ENCODE measurements around the gene CCDC192.

CCDC192 gene

GRCh38 chr5:127936439-127936972 is 233.3 kb downstream of the CCDC192 start:
- peak; percentile 86 for ATAC-seq
- peak in 1 of 2 donors; percentile 35 for DNase-seq
- H3K27me3 Mint-ChIP-seq, result no peaks in the 10 kb centered on the region
- no peaks in the 10 kb centered on the region for H3K9me3 Mint-ChIP-seq
- H3K27ac Mint-ChIP-seq, result peak overlapping the region; percentile 82 to 89
- no peak overlapping the region for H3K4me3 Mint-ChIP-seq
- H3K4me1 Mint-ChIP-seq, result peaks cover 9% of the 10 kb centered on the region

- DNase-seq (no peak), ATAC-seq (no peak)
- no peaks in the 10 kb centered on the region for H3K9me3 Mint-ChIP-seq
- H3K4me1 Mint-ChIP-seq, result peaks cover 20% of the 10 kb centered on the region
- no peak overlapping the region for H3K4me3 Mint-ChIP-seq
- no peak overlapping the region for H3K27ac Mint-ChIP-seq
- H3K27me3 Mint-ChIP-seq, result no peaks in the 10 kb centered on the region
Measured at GRCh38 chr5:127938746-127939145, 235.6 kb downstream of the CCDC192 start.

- H3K4me3 Mint-ChIP-seq, result no peak overlapping the region
- H3K27me3 Mint-ChIP-seq, result no peaks in the 10 kb centered on the region
- H3K4me1 Mint-ChIP-seq, result peaks cover 20% of the 10 kb centered on the region
- no peak for ATAC-seq
- DNase-seq, result no peak
- H3K9me3 Mint-ChIP-seq, result no peaks in the 10 kb centered on the region
- H3K27ac Mint-ChIP-seq, result peak overlapping the region in 1 of 2 donors; percentile 57
Measured at GRCh38 chr5:127940854-127941253, 237.7 kb downstream of the CCDC192 start.

- DNase-seq, result no peak
- peaks cover 16% of the 10 kb centered on the region for H3K4me1 Mint-ChIP-seq
- no peak for ATAC-seq
- no peak overlapping the region for H3K4me3 Mint-ChIP-seq
- no peak overlapping the region for H3K27ac Mint-ChIP-seq
- no peaks in the 10 kb centered on the region for H3K27me3 Mint-ChIP-seq
- no peaks in the 10 kb centered on the region for H3K9me3 Mint-ChIP-seq
Measured at GRCh38 chr5:127941646-127942045, 238.5 kb downstream of the CCDC192 start.

- Mint-ChIP-seq H3K27me3 (no peaks in the 10 kb centered on the region), H3K4me3 (no peak overlapping the region), H3K4me1 (peaks cover 14% of the 10 kb centered on the region), H3K9me3 (no peaks in the 10 kb centered on the region), H3K27ac (peak overlapping the region in 1 of 2 donors; percentile 62)
- DNase-seq (no peak), ATAC-seq (no peak)
Measured at GRCh38 chr5:127942246-127943060, 239.3 kb downstream of the CCDC192 start.

GRCh38 chr5:127943061-127943371 is 239.8 kb downstream of the CCDC192 start:
- Mint-ChIP-seq H3K9me3 (no peaks in the 10 kb centered on the region), H3K27me3 (no peaks in the 10 kb centered on the region), H3K4me1 (peaks cover 14% of the 10 kb centered on the region), H3K27ac (no peak overlapping the region), H3K4me3 (no peak overlapping the region)
- DNase-seq (no peak), ATAC-seq (no peak)

- Mint-ChIP-seq H3K4me1 (peaks cover 14% of the 10 kb centered on the region), H3K9me3 (no peaks in the 10 kb centered on the region), H3K4me3 (no peak overlapping the region), H3K27ac (no peak overlapping the region), H3K27me3 (no peaks in the 10 kb centered on the region)
- ATAC-seq (no peak), DNase-seq (no peak)
Measured at GRCh38 chr5:127944125-127944524, 240.9 kb downstream of the CCDC192 start.

- ATAC-seq (no peak), DNase-seq (no peak)
- no peaks in the 10 kb centered on the region for H3K4me1 Mint-ChIP-seq
- H3K4me3 Mint-ChIP-seq, result no peak overlapping the region
- H3K27ac Mint-ChIP-seq, result no peak overlapping the region
- H3K27me3 Mint-ChIP-seq, result no peaks in the 10 kb centered on the region
- H3K9me3 Mint-ChIP-seq, result no peaks in the 10 kb centered on the region
Measured at GRCh38 chr5:127947941-127948340, 244.8 kb downstream of the CCDC192 start.

- Mint-ChIP-seq H3K27ac (peak overlapping the region in 1 of 2 donors; percentile 44), H3K4me1 (no peaks in the 10 kb centered on the region), H3K9me3 (no peaks in the 10 kb centered on the region), H3K27me3 (no peaks in the 10 kb centered on the region), H3K4me3 (no peak overlapping the region)
- ATAC-seq, result no peak
- no peak for DNase-seq
Measured at GRCh38 chr5:127950707-127951391, 247.7 kb downstream of the CCDC192 start.

- no peak for ATAC-seq
- H3K27me3 Mint-ChIP-seq, result no peaks in the 10 kb centered on the region
Measured at GRCh38 chr5:127951791-127952190, 248.6 kb downstream of the CCDC192 start.

GRCh38 chr5:127957183-127957582 is 254.0 kb downstream of the CCDC192 start:
- Mint-ChIP-seq H3K27ac (no peak overlapping the region), H3K9me3 (no peaks in the 10 kb centered on the region), H3K27me3 (no peaks in the 10 kb centered on the region), H3K4me3 (no peak overlapping the region), H3K4me1 (peaks cover 18% of the 10 kb centered on the region)
- no peak for DNase-seq
- ATAC-seq, result no peak

More at GRCh38 chr5:127951791-127952190, 248.6 kb downstream of the CCDC192 start:
- Mint-ChIP-seq H3K4me3 (no peak overlapping the region), H3K9me3 (no peaks in the 10 kb centered on the region), H3K27ac (no peak overlapping the region), H3K4me1 (no peaks in the 10 kb centered on the region)
- DNase-seq, result no peak

- Mint-ChIP-seq H3K9me3 (no peaks in the 10 kb centered on the region), H3K27ac (no peak overlapping the region), H3K27me3 (no peaks in the 10 kb centered on the region), H3K4me1 (peaks cover 18% of the 10 kb centered on the region), H3K4me3 (no peak overlapping the region)
- no peak for DNase-seq
- ATAC-seq, result no peak
Measured at GRCh38 chr5:127957701-127958239, 254.6 kb downstream of the CCDC192 start.

GRCh38 chr5:127958421-127959011 is 255.3 kb downstream of the CCDC192 start:
- DNase-seq (no peak), ATAC-seq (no peak)
- no peaks in the 10 kb centered on the region for H3K9me3 Mint-ChIP-seq
- no peak overlapping the region for H3K27ac Mint-ChIP-seq
- H3K4me1 Mint-ChIP-seq, result peaks cover 18% of the 10 kb centered on the region
- no peaks in the 10 kb centered on the region for H3K27me3 Mint-ChIP-seq
- H3K4me3 Mint-ChIP-seq, result no peak overlapping the region

GRCh38 chr5:127959152-127959764 is 256.1 kb downstream of the CCDC192 start:
- no peak for ATAC-seq

GRCh38 chr5:127960270-127960691 is 257.1 kb downstream of the CCDC192 start:
- Mint-ChIP-seq H3K4me3 (no peak overlapping the region), H3K27me3 (no peaks in the 10 kb centered on the region), H3K9me3 (no peaks in the 10 kb centered on the region), H3K4me1 (peaks cover 18% of the 10 kb centered on the region), H3K27ac (no peak overlapping the region)
- no peak for ATAC-seq
- no peak for DNase-seq

More at GRCh38 chr5:127959152-127959764, 256.1 kb downstream of the CCDC192 start:
- H3K27me3 Mint-ChIP-seq, result no peaks in the 10 kb centered on the region
- H3K4me3 Mint-ChIP-seq, result no peak overlapping the region
- peaks cover 18% of the 10 kb centered on the region for H3K4me1 Mint-ChIP-seq
- peak overlapping the region in 1 of 2 donors; percentile 67 for H3K27ac Mint-ChIP-seq
- no peaks in the 10 kb centered on the region for H3K9me3 Mint-ChIP-seq
- DNase-seq, result no peak
